Activated B cell treated with CpG ODN at 0.5 μM for 24 hours (primary cell): ENCODE measurements around the gene RPL21. TPM values are rescaled to one million over a fixed set of nuclear protein-coding genes. Genes with fewer than 3 reads are reported as not detected.

Experiments
- ATAC-seq: fragments of 200-7000 bp; cut with Tn5 transposase; one replicate; pipeline ENCODE4 v1.10.0; 2021; ENCODE audit warnings: low read depth, mild to moderate bottlenecking, moderate library complexity
- CTCF ChIA-PET: fragments of 350-600 bp; sonication (Branson Sonifier 250); formaldehyde crosslinking; loops from one replicate; lab custom pipeline; 2021; ENCODE audit warnings: antibody characterized with exemption; lab: Charles Lee
- POLR2A ChIA-PET: fragments of 350-600 bp; sonication (Branson Sonifier 250); formaldehyde crosslinking; loops from one replicate; lab custom pipeline; 2021; ENCODE audit warnings: antibody characterized with exemption; lab: Charles Lee
- DNase-seq: peaks from one replicate; pipeline ENCODE4 v3.0.0; 2022
- H3K27ac Mint-ChIP-seq: one replicate; pipeline ENCODE4 v1.8.0; 2020; ENCODE audit warnings: mixed read lengths
- H3K27me3 Mint-ChIP-seq: one replicate; pipeline ENCODE4 v1.8.0; 2021; ENCODE audit warnings: mixed read lengths
- H3K36me3 Mint-ChIP-seq: one replicate; pipeline ENCODE4 v1.8.0; 2021; ENCODE audit warnings: low read depth, mixed read lengths
- H3K4me1 Mint-ChIP-seq: one replicate; pipeline ENCODE4 v1.8.0; 2021; ENCODE audit warnings: mixed read lengths
- H3K4me3 Mint-ChIP-seq: one replicate; pipeline ENCODE4 v1.8.0; 2020; ENCODE audit warnings: mild to moderate bottlenecking, mixed read lengths
- H3K9me3 Mint-ChIP-seq: one replicate; pipeline ENCODE4 v1.8.0; 2020; ENCODE audit warnings: mixed read lengths
- CTCF ChIP-seq: fragments of 200-600 bp; IDR thresholded peaks from one replicate; pipeline ENCODE4 v1.8.0; 2022; ENCODE audit warnings: antibody characterized with exemption, mild to moderate bottlenecking
- intact Hi-C: fragments of 100-400 bp; cut with micrococcal nuclease; formaldehyde crosslinking; loops from one replicate; pipeline ENCODE4 v1.15.1; 2024
- total RNA-seq: library from RNA; stranded (reverse); gene quantifications from 2 replicates; pipeline ENCODE4 v1.2.3, GENCODE V29; 2022

RPL21 gene
- total RNA-seq, 1 donor from 2014 or later: 1,996 TPM

DNA sequence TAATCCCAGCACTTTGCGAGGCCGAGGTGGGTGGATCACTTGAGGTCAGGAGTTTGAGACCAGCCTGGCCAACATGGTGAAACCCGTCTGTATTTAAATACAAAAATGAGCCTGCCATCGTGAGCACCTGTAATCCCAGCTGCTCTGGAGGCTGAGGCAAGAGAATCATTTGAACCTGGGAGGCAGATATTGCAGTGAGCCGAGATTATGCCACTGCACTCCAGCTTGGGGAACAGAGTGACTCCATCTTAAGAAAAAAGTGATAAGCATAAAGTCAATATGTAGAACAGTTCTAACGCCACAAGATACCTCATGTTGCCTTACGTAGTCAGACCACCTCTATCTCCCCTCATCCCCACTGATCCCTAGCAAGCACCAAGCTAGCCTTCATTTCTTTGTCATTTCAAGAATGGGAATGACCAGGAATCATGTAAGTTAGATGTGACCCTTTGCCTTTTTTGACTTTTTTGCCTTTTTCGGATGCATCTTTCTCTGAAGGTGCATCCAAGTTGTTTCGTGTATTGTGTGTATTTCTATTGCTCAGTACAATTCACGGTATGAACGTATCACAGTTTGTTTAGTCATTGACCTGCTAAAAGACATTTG, 6.4 kb downstream of the RPL21 start:
- H3K36me3 Mint-ChIP-seq: peaks cover 78% of the 10 kb centered on the region
- intact Hi-C loops: loop anchor here (10.0 kb wide), 1 partner anchor 167 kb away; the partner anchor contains the start of gene GTF3A
- H3K27me3 Mint-ChIP-seq: no peaks in the 10 kb centered on the region
- peak overlapping the region; percentile 50 for H3K27ac Mint-ChIP-seq
- POLR2A ChIA-PET: interaction anchor here (1.3 kb wide), 1 partner anchor 13 kb away, joined by 3 read pairs; the partner anchor contains the start of gene RASL11A
- CTCF ChIA-PET: no interaction called here
- no peak for ATAC-seq
- no peak for DNase-seq
- no peaks in the 10 kb centered on the region for H3K9me3 Mint-ChIP-seq
- TF ChIP-seq CTCF: no peak
- H3K4me1 Mint-ChIP-seq: peaks cover 71% of the 10 kb centered on the region
- H3K4me3 Mint-ChIP-seq: no peak overlapping the region

DNA sequence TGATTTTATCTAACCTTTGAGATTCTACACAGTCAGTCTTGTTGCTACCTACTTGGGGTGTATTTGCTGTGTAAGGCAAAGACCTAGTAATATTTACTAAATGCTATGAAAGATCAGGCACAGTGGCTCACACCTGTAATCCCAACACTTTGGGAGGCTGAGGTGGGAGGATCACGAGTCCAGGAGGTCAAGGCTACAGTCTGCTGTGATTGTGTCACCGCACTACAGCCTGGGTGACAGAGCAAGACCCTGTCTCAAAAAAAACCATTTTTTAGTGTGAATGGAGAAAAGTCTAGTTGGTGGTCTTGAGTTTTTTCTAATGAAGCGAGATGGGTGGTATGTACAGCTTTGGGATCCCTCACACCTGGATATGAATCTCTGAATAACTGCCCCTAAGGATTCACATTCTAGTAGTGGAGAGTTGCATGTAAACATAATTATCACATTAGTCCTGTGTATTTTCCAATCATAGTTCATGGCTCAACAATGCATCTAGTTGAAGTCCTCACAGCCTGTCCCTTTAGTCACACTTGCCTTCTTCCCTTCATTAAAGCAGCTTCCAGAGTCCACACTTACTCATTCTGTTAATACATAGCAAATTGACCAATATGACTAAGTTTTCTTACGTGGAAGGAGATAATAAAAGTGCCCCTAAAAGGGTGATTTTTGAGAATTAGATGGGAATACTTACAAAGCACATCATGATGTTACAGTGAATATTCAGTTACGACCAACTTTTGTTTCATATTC, 7.5 kb downstream of the RPL21 start:
- TF ChIP-seq CTCF: no peak
- peaks cover 70% of the 10 kb centered on the region for H3K36me3 Mint-ChIP-seq
- intact Hi-C loops: loop anchor here (10.0 kb wide), 1 partner anchor 166 kb away; the partner anchor contains the start of gene GTF3A
- H3K4me1 Mint-ChIP-seq: peaks cover 64% of the 10 kb centered on the region
- POLR2A ChIA-PET: no interaction called here
- no peaks in the 10 kb centered on the region for H3K9me3 Mint-ChIP-seq
- peak overlapping the region; percentile 80 for H3K27ac Mint-ChIP-seq
- CTCF ChIA-PET: no interaction called here
- DNase-seq: no peak
- ATAC-seq: no peak
- no peak overlapping the region for H3K4me3 Mint-ChIP-seq
- H3K27me3 Mint-ChIP-seq: no peaks in the 10 kb centered on the region

DNA sequence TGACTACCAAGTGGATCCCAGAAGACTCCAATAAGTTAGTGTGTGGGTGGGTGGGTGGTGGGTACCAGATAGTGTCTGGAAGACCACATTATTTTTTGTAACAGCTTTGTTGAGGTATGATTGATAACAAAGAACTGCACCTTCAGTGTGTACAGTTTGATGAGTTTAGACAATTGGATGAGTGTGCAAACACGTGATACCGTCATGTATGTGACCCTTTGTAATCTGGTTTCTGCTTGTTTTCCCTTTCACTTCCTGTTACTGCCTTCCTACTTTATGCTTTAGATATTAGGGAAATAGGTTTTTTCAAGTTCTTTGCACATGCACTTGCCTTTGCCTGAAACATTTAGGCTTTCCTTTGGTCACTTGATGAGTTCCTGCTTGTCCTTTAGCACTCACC, 8.5 kb downstream of the RPL21 start:
- TF ChIP-seq CTCF: no peak
- peak overlapping the region; percentile 13 for H3K4me3 Mint-ChIP-seq
- ATAC-seq (peak; percentile 73), DNase-seq (no peak)
- intact Hi-C loops: loop anchor here (1.0 to 10.0 kb wide), 3 partner anchors 9 to 165 kb away; partner anchors contain the start of genes GTF3A, RASL11A and RPL21
- no peaks in the 10 kb centered on the region for H3K9me3 Mint-ChIP-seq
- CTCF ChIA-PET: no interaction called here
- peak overlapping the region; percentile 80 for H3K27ac Mint-ChIP-seq
- no peaks in the 10 kb centered on the region for H3K27me3 Mint-ChIP-seq
- peaks cover 62% of the 10 kb centered on the region for H3K36me3 Mint-ChIP-seq
- peaks cover 61% of the 10 kb centered on the region for H3K4me1 Mint-ChIP-seq
- POLR2A ChIA-PET: interaction anchor here (0.7 kb wide), 1 partner anchor 9 kb away, joined by 3 read pairs; the partner anchor contains the start of gene RPL21

DNA sequence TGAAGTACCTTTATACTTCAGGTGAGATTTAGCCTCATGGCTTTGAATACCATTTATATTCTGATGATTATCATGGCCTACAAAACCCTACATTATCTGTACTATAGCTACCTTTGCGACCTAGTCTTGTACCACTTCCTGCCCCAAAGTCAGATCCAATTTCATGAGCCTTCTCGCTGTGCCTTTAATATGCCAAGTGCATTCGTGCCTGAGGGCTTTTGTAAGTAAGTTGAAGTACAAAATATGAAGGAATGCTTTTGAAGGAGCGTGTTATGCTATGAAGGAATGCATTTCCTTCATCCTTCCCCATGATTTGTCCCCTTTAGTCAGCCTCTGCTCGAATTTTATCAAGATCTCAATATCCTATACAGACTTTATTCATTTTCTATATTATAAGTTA, 10.0 kb downstream of the RPL21 start:
- ChIA-PET POLR2A (no interaction called here), CTCF (no interaction called here)
- DNase-seq (no peak), ATAC-seq (no peak)
- Mint-ChIP-seq H3K36me3 (peaks cover 49% of the 10 kb centered on the region), H3K27me3 (no peaks in the 10 kb centered on the region), H3K4me1 (peaks cover 56% of the 10 kb centered on the region), H3K9me3 (no peaks in the 10 kb centered on the region), H3K27ac (no peak overlapping the region), H3K4me3 (no peak overlapping the region)
- no peak for TF ChIP-seq CTCF
- intact Hi-C loops: no loop called here

- ChIA-PET CTCF (no interaction called here), POLR2A (no interaction called here)
- no peak for TF ChIP-seq CTCF
- Mint-ChIP-seq H3K4me1 (peaks cover 61% of the 10 kb centered on the region), H3K9me3 (no peaks in the 10 kb centered on the region), H3K4me3 (no peak overlapping the region), H3K27me3 (no peaks in the 10 kb centered on the region), H3K27ac (no peak overlapping the region), H3K36me3 (peaks cover 29% of the 10 kb centered on the region)
- ATAC-seq (no peak), DNase-seq (no peak)
- intact Hi-C loops: no loop called here
Measured at GRCh38 chr13:27263438-27263837, 12.1 kb downstream of the RPL21 start.
